ENCODE results near the gene SDF2L1.
"Not testable (repeated sequence)": the region's sequence is repeated elsewhere in the genome, so short reads cannot be mapped to it uniquely, and the experiment has no call there.

The SDF2L1 gene

DNA sequence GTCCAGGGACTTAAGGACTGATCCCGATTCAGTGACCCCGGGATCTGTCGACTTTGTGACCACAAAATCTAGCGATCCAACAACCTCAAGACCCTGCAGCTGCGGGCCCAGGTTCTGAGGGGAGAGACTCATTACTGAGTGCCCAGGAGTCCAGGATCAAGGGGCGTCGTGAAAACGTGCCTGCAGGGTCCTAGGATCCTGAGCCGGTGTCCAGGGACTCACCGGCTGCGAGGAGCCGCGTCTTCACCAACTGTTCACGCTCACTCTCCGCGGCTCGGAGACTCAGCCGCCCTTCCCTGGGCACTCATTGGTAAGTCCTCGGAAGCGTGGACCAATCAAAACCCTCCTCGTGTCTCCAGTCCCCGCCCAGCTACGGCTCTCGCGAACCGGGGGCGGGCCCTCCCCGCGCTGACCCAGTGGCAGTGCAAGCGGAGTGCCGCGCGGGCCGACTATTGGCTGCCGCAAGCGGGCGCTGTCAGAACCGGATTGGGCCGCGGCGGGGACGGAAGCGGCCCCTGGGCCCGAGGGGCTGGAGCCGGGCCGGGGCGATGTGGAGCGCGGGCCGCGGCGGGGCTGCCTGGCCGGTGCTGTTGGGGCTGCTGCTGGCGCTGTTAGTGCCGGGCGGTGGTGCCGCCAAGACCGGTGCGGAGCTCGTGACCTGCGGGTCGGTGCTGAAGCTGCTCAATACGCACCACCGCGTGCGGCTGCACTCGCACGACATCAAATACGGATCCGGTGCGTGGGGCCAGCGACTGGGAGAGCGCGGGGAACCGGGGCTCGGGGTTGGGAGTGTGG is at the start of gene SDF2L1:
SDF2L1 (plus strand) TSS at position 514 of the 795 bp plus-strand sequence; CDS start at position 549, 35 bp downstream.
- TF ChIP-seq CTCF (IDR thresholded peaks at IDR 0.05; ENCODE audit: extremely low read depth, insufficient read depth, missing control alignments) = peak; percentile 10
- in situ Hi-C loops (cut with MboI; ENCODE audit: low pct_unique_long_range_greater_than_20kb, low sequenced_read_pairs, unreplicated experiment) = no loop called here
- peak; percentile 99 for DNase-seq (ENCODE audit: low spot score)

GRCh38 chr22:21592422-21592821 is 49.7 kb upstream of the SDF2L1 start:
- DNase-seq (ENCODE audit: low spot score) = no peak
- no peak for TF ChIP-seq CTCF (IDR thresholded peaks at IDR 0.05; ENCODE audit: extremely low read depth, insufficient read depth, missing control alignments)
- in situ Hi-C loops (cut with MboI; ENCODE audit: low pct_unique_long_range_greater_than_20kb, low sequenced_read_pairs, unreplicated experiment) = no loop called here

GRCh38 chr22:21593406-21594232 is 48.5 kb upstream of the SDF2L1 start:
- DNase-seq (ENCODE audit: low spot score) = no peak
- peak; percentile 7 for TF ChIP-seq CTCF (IDR thresholded peaks at IDR 0.05; ENCODE audit: extremely low read depth, insufficient read depth, missing control alignments)
- in situ Hi-C loops (cut with MboI; ENCODE audit: low pct_unique_long_range_greater_than_20kb, low sequenced_read_pairs, unreplicated experiment) = no loop called here

GRCh38 chr22:21594865-21595452 is 47.1 kb upstream of the SDF2L1 start:
- no peak for DNase-seq (ENCODE audit: low spot score)
- no peak for TF ChIP-seq CTCF (IDR thresholded peaks at IDR 0.05; ENCODE audit: extremely low read depth, insufficient read depth, missing control alignments)
- in situ Hi-C loops (cut with MboI; ENCODE audit: low pct_unique_long_range_greater_than_20kb, low sequenced_read_pairs, unreplicated experiment) = no loop called here

- in situ Hi-C loops (cut with MboI; ENCODE audit: low pct_unique_long_range_greater_than_20kb, low sequenced_read_pairs, unreplicated experiment); DNase-seq (ENCODE audit: low spot score): not testable (repeated sequence)
Measured at GRCh38 chr22:21596356-21597135, 45.6 kb upstream of the SDF2L1 start.

DNA sequence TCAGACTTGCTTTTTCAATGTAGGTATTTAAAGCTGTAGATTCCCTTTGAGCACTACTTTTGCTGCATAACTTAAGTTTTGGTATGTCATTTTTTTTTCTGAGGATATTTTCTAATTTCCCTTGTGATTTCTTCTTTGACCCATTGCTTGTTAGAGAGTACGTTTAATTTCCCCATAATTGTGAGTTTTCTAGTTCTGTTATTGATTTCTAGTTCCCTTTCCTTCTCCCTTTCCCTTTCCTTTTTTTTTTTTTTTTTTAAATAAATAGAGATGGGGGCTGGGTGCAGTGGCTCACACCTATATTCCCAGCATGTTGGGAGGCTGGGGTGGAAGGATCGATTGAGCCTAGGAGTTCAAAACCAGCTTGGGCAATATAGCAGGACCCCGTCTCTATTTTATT is 43.8 kb upstream of the SDF2L1 start:
- no peak for DNase-seq (ENCODE audit: low spot score)
- in situ Hi-C loops (cut with MboI; ENCODE audit: low pct_unique_long_range_greater_than_20kb, low sequenced_read_pairs, unreplicated experiment) = no loop called here
- no peak for TF ChIP-seq CTCF (IDR thresholded peaks at IDR 0.05; ENCODE audit: extremely low read depth, insufficient read depth, missing control alignments)

Measured in GM13977 (cell line).